GM13976 (cell line): ENCODE data around the gene CASR.
"Not testable (repeated sequence)": the region's sequence is repeated elsewhere in the genome, so short reads cannot be mapped to it uniquely, and the experiment has no call there.

ENCODE experiments used
- DNase-seq: peaks from one replicate; pipeline ENCODE4 v3.0.0; 2012; ENCODE audit warnings: low spot score
- in situ Hi-C: fragments of 300-500 bp; cut with MboI; formaldehyde crosslinking; loops from one replicate; pipeline ENCODE4 v1.12.0; 2022; ENCODE audit warnings: low sequenced_read_pairs, mixed read lengths, inconsistent platforms; ENCODE audit not compliant: unreplicated experiment
- TF ChIP-seq, protein P1 (sequence below): IDR thresholded peaks from 2 replicates; pipeline ENCODE4 v1.5.1; 2012; ENCODE audit warnings: borderline replicate concordance, mild to moderate bottlenecking; ENCODE audit not compliant: insufficient read depth; ENCODE audit errors: extremely low read depth, missing control alignments, control extremely low read depth

CASR gene

GRCh38 chr3:122188737-122189136 lies 5.3 kb downstream of the CASR start:
- DNase-seq = no peak
- in situ Hi-C loops = no loop called here
- TF ChIP-seq, protein P1, sequence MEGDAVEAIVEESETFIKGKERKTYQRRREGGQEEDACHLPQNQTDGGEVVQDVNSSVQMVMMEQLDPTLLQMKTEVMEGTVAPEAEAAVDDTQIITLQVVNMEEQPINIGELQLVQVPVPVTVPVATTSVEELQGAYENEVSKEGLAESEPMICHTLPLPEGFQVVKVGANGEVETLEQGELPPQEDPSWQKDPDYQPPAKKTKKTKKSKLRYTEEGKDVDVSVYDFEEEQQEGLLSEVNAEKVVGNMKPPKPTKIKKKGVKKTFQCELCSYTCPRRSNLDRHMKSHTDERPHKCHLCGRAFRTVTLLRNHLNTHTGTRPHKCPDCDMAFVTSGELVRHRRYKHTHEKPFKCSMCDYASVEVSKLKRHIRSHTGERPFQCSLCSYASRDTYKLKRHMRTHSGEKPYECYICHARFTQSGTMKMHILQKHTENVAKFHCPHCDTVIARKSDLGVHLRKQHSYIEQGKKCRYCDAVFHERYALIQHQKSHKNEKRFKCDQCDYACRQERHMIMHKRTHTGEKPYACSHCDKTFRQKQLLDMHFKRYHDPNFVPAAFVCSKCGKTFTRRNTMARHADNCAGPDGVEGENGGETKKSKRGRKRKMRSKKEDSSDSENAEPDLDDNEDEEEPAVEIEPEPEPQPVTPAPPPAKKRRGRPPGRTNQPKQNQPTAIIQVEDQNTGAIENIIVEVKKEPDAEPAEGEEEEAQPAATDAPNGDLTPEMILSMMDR = no peak

GRCh38 chr3:122189357-122189756 lies 5.9 kb downstream of the CASR start:
- no peak for DNase-seq
- TF ChIP-seq, protein P1 = no peak
- in situ Hi-C loops = no loop called here

- in situ Hi-C loops = no loop called here
- DNase-seq = no peak
- TF ChIP-seq, protein P1 = no peak
Observed at GRCh38 chr3:122190525-122190924, 7.1 kb downstream of the CASR start.

DNA sequence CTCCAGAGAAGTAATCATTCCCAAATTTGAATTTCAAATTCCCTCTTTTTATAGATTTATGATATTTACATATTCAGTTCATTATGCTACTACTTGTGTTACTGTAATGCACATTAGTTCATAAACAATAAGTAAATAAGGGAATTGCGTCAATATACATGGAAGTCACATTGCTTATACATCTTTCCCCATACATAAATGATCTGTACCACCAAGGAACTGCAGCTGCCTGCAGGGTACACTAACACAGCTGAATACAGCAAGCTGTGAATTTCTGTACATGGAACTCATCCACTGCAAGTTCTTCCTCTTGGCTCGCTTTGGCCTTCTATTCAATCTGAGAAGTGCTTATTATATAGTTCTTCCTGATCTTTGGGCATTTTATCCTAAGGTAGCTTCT lies 15.5 kb downstream of the CASR start:
- in situ Hi-C loops = no loop called here
- DNase-seq = no peak
- TF ChIP-seq, protein P1 = no peak

DNA sequence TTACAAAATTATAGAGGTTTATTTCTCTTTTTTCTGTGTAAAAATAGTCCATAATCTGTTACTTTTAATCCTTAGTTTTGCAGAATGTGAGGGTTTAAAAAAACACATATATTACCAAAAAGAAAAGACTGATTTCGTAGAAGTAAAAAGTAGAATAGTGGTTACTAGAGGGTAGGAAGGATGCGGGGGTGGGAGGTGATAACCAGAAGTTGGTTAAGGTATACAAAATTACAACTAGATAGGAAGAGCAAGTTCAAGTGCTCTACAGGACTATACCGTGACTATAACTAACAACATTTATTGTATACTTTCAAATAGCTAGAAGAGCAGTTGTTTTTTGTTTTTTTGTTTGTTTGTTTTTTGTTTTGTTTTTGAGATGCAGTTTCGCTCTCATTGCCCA lies 16.1 kb downstream of the CASR start:
- TF ChIP-seq, protein P1 = no peak
- no peak for DNase-seq
- in situ Hi-C loops = no loop called here

DNA sequence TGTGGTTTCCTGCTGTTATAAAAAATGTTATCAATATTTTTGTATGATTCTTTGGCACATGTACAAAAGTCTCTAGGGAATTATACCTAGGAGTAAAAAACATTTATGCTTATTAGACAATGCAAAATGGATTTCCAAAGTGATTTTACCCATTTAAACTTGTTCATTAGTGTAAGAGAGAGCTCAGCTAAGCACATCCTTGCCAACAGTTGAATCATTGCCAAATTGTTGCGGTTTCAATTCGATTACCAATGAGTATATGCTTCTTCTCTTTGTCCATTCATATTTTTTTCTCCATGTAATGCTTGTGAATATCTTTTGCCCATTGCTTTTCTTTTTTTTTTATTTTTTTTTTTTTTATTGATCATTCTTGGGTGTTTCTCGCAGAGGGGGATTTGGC lies 17.2 kb downstream of the CASR start:
- no peak for DNase-seq
- TF ChIP-seq, protein P1 = no peak
- in situ Hi-C loops = no loop called here

DNA sequence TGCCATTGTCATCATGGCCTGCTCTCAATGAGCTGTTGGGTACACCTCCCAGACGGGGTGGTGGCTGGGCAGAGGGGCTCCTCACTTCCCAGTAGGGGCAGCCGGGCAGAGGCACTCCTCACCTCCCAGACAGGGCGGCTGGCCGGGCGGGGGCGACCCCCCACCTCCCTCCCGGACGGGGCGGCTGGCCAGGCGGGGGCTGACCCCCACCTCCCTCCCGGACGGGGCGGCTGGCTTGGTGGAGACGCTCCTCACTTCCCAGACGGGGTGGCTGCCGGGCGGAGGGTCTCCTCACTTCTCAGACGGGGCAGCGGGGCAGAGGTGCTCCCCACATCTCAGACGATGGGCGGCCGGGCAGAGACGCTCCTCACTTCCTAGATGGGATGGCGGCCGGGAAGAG lies 18.0 kb downstream of the CASR start:
- in situ Hi-C loops, DNase-seq: not testable (repeated sequence)
